ENCODE measurements around the gene GPC5.

The GPC5 gene

DNA sequence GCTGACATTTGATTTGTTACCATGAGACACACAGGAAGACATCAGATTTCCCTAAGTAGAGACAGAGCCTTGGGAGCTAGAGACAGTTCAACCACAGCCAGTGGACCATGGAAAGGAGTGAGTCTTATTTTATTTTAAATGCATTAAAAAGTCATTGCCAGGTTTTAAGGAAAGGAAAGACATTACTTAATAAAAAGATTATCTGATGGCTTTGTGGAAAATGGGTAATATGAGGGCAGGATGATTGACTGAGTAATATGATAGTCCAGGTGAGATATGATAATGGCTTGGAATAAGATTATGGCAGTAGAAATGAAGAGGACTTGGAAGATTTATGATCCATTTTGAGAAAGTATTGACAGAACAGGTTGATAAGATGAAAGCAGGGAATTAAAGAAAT is 580.1 kb downstream of the GPC5 start:
- DNase-seq (ENCODE audit: low read depth) = no peak

DNA sequence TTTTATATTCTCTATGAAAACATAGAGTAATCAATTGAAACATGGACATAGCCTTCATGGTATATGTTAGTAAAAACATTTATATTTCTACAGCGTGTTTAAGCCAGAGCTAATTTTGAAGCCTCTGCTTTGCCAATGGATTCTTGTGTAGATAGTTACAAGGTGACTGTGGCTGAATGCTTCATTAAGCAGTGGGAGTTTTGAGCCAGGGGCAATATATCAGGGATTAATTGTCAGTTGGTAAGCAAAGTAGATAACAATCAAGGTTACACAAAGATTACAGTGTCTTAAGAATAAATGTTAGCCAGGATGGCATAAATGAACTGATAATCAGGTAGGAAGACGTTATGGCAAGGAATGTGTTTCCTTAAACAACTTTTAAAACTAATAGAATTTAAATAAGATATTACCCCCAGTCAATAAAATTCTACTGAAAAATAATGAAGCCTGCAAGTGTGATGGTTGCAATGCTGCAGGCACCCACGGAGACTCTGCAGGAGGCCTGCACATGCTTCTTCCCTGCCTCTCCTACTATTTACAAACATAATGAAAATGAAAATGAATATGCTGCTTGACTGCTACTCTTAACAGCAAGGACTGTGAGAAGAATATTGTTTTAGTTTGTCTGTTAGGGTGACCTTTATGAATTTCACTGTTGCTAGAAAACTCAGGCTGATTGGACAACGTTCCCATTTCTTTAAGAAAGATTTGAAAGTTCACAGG is 588.5 kb downstream of the GPC5 start:
- DNase-seq (ENCODE audit: low read depth) = no peak

DNA sequence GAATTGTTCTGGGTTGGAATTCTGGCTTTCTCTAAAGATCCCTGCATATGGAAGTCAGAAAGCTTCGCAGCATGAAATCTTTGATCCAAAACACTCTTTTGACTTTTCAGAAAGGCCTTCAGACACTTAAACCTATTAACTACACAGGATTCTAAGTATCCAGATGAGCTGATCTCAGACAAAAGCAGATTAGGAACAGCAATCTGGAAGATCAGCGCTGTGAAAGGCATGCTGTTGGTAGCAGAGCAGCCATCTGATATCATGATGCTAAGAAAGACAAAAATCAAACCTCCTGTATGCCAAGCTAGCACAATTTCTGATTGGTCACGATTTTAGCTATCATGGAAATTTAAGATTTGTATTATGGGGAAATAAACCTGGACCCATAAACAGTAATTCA is 589.9 kb downstream of the GPC5 start:
- DNase-seq (ENCODE audit: low read depth) = no peak

DNA sequence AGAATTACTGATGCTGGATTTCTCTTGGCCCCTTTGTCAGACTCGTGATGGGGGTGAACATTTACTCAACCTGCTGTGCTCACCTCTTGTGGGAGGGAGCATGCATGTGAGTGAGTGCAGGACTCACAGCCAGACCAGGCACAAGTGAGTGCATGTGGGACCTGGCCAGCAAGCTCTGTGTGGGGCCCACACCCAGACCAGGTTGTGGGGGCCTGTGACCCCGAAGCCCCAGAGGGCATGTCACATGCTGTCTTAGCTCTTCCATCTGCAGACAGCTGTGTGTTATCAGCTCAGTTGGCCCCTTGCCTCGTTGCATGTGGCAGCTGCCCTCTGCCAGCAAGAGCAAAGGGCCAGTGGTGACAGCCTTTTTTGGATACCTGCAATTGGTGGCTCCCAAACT is 614.4 kb downstream of the GPC5 start:
- no peak for DNase-seq (ENCODE audit: low read depth)

DNA sequence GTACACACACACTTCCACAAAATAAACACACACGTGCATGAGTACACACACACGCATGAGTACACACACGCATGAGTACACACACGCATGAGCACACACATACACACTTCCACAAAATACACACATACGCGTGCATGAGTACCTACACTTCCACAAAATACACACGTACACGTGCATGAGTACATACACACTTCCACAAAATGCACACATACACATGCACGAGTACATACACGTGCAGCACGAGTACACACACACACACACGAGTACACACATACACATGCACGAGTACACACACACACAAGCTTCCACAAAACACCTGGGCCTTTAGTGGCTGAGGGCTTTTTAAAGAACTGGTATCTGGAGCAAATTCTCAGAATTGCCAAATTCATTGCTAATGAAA is 619.3 kb downstream of the GPC5 start:
- no peak for DNase-seq (ENCODE audit: low read depth)

DNA sequence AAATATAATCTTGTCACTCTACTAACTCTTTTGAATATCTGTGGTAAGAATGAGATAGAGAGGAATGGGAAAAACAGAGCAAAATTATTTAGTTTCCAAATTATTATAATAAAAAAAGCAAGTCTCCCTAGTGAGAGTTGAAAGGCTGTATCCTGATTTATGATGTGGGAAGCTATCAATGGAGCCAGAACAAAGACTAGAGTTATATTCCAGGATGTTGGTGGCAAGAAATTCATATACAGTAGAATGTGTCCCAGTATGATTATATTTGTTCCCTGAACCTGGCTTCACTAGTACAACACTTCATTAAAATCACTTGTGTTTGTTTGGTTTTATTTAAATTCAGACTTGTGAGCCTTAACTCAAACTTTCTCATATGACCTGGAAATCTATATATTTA is 630.3 kb downstream of the GPC5 start:
- no peak for DNase-seq (ENCODE audit: low read depth)

DNA sequence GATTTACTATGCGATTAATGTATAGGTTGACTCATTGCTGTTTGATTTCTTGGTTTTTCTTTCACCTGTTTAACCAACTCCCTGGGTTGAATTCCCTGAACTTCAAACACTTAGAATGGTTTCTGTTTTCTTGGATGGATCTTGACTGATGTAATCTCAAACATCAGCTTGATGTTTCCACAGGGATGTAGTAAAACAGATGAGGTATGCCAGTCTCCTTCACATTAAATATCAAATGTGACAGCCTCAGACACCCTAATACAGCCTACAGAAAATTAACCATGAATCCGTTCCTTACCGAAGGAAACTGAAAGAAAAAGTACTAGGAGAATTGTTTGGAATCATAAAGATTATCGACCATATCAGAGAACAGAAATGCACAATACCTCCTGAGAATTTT is 631.2 kb downstream of the GPC5 start:
- no peak for DNase-seq (ENCODE audit: low read depth)

DNA sequence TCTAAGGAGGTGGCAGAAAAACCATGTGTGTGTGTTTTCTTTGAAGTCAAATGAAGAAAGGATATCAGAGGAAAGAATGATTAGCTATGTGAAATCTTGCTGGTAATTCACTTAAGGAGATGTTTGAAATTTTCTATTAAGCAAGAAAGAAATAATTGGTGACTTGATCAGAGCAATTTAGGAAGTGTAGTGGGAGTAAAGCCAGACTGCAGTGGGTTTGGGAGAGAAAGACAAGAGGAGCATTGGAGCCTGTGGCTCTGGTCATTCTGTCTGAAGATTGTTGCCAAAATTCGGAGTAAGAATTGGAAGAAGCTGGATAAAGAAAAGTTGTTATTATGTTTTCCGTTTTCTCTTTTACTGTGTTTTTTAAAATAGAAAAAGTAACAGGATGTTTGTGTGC is 640.5 kb downstream of the GPC5 start:
- no peak for DNase-seq (ENCODE audit: low read depth)

DNA sequence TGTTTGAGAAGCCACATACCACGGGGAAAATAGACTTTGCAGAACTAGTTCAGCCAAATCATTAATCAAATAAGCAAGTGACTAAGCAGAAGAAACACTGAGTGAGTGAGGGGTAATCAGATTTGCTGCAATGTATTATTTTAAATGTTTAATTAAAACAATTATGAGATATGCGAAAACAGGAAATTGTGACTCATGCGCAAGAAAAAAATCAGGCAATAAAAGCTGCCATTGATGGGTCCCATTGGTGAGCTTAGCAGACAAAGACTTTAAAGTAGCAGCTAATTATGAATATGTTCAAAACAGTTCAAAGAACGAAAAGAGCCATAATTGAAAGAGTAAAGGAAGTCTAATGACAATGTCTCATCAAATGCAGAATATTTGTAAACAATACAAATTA is 644.1 kb downstream of the GPC5 start:
- DNase-seq (ENCODE audit: low read depth) = no peak

DNA sequence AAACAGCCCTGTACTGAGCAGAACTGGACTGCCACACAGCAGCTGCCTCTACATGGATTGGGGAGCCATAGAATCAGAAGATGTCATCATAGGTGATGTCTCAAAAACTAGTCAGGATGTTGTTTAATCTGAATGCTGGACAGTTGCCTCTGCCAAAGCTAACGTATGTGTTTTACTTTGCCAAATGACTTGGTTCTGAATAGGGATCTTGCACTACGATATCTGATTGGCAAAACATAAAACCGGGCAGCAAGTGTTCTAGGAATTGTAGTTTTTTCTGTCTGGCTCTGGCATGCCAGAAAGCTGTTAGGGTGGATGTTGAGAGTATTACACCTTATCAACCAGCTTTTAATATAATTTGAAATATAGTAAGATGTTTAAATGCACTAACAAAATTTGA is 645.9 kb downstream of the GPC5 start:
- DNase-seq (ENCODE audit: low read depth) = no peak

DNA sequence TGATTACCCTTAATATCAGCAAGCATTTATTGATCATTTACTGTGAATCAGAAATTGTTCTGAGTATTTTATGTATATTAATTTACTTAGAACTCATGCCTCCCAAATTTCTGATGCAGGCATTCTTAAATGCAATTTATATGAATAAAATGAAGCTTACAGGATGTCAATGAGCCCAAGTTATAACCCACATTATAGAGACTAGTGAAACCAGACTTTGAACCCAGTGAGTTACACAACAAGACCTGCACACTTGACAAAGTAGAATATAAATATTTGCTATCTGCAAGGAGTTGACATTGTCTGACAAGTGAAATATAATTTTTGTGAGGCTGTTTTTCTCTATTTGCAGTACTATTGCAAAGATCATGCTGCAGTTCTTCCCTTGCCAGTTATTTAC is 656.0 kb downstream of the GPC5 start:
- no peak for DNase-seq (ENCODE audit: low read depth)

DNA sequence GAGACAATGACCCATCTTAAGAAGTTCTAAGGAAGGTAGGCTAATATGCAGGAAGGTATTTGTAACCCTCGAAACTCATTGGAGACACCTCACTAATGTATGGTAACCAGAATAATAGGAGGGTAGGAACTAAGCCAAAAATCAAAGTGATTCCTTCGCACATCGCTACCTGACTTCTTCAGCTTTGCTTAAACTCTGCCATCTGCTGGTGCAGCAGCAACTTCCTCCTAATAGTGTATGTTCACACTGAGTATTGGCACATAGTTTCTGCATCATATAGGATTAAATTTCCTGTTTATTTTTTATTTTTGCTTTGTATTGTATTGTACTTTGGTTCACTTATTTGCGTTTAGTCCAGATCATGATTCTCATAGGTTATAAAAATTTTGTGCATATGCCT is 676.2 kb downstream of the GPC5 start:
- no peak for DNase-seq (ENCODE audit: low read depth)

DNA sequence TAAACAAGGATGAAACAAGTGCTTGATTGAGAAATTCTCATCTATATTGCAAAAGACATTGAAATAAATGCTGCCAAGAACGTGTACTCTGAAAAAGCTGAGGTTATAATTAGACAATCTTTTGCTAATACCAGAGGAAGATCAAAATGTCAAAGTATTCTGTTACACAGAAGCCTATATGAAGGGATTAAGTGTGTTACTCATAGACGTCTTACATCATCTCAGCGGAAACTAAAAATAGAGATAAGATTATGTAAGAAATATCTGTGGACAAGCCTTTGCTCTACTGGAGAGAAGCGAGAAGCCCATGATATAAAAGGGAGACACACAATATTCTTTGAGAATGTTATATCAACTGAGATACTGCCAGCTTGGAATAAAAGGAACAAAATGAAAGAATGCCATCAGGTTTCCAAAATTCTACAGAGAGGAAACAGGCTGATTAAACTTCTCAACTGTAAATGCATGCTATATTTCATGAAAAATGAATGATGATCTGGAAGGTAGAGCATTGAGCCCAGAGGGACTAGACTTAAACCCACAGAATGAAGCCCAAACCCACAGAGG is 699.0 kb downstream of the GPC5 start:
- no peak for DNase-seq (ENCODE audit: low read depth)

DNA sequence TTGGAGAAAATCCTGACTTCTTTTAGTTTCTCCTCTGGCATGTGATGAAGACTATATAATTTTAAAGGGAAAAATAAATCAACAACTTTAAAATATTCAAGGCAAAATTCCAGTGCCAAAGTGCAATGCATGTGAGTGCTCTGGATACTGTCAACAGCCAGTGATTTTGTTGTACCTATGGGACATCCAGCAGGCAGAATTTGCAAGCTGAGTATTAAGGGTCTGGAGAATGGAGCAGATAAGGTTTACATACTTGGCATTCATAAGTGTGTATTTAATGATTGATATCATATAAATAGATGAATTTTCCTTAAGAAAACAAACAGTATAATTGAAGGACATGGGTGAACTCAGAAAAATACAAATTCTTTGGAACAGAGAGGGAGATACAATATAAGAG is 703.4 kb downstream of the GPC5 start:
- DNase-seq (ENCODE audit: low read depth) = no peak

DNA sequence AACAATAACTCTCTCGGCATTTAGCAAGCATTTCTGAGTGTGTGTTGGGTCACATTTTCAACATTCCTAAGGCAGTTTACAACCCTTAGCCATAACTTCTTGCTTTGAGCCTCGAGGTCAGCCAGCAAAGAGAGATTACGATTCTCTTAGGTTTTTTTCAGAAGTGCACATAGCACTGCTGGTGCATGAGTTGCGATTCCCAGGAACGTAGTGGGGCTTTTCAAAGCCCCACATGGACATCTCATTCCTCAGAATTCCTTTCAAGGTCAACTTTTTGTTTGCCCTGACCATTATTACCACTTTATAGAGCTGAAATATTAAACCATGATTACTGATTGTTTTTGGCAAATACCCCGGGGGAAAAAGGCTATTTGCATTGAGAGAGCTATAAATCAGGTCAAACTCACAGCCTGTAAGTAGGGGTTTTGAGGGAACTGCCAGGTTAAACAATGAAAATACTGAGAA is 705.3 kb downstream of the GPC5 start:
- no peak for DNase-seq (ENCODE audit: low read depth)

DNA sequence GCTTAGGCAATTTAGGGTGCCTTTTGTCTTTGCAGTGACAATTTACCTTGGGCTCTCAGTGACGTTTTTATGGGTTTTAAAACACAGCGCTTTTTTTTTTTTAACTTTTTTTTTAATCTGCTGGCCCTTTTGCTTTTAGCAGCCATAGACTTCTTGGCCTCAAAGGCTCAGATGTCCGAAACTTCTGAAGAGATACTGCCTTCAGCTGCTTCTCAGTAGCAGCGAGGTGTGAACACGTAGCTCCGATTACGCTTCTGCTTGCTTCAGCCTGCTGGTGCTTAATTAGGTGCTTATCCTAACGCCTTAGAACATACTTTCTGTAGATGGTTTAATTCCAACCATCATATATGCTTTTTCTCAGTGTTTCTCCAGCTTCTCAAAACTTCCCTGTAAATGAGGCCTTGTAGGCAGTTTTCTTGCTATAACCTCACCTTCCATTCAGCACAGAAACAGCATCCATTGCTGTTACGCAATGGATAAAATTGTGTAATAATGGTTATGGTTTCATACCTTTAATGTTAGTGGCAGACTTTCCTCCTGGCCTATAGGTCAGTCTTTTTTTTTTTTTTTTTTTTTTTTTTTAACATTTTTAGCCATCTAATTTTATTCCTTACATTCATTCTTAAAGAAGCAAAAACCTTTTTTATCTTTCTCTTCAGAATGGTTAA is 723.9 kb downstream of the GPC5 start:
- no peak for DNase-seq (ENCODE audit: low read depth)

DNA sequence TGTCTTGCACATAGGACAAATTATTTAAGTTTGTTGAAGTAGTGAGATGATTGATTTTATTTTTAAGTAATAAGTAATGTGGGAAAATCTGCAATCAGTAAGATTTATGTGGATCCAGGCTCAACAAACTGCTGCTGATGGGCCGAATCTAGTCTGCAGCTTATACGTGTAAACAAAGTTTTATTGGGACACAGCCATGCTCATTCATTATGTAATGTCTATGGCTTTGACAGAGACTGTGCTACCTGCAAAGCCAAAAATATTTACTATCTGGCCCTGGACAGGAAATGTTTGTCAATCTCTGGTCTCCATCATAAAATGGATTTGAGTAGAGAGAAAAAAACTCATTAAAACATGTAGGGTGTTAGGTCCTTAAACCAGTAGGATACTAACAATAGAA is 728.0 kb downstream of the GPC5 start:
- no peak for DNase-seq (ENCODE audit: low read depth)

DNA sequence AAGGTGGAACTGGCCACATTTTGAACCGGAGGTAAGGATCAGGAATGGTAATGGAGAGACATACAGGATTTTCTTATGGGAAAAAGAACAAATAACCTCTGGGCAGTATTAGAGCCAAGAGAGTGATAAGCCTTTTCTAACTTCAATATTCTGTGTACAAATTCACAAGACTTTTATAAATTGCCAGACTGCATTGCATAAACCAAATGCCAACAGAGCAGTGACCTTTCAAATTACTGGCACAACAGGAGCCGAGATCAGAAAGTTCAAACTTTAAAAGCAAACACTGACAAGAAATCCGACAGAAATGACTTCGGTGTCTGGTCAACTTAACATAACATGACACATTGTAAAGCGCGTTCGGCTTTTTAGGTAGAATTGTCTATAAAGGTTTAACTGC is 737.1 kb downstream of the GPC5 start:
- no peak for DNase-seq (ENCODE audit: low read depth)

DNA sequence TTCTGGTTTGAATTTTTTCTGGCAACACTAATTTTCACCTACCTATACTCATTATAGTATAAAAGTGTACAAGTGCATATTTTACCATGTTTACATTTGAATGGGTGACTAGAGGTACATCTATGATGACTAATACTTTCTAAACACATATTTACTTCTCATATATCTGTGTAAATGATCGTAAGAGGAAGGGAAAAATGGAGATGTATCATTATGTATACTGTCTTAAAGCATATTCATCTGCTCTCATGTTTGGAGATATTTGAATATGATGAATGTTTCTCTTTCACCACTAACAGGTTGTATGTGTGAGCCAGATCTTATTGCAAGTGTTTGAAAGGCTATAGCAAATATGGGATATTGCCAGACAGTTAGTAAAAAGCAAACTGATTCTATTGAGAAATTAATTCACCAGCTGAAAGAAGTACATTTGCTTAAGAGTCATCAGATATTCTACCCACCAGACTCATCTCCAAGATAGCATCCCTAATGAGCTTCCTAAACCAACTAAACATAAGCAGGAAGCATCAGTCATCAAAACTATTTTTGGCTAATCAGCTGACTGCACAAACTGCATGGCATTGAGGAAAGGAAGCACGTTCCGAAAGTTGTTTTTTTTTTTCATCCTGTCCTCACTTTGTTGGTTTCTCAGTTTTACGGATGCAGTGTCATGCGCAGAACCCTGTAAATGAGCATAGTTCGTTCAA is 738.2 kb downstream of the GPC5 start:
- DNase-seq (ENCODE audit: low read depth) = no peak

DNA sequence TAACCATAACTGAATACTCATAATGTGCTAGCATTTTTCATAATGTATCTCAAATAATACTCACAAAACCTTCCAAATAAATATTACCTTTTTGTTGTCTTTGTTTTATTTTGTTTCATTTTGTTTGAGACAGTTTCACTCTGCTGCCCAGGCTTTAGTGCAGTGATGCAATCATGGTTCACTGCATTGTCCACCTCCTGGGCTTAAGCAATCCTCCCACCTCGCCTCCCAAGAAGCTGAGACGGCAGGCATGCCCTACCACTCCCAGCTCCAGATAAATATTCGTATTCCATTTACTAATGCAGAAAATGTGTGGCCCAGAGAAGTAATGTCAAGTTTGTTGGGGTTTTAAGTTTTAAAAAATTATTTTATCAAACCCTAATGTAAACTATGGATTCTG is 739.1 kb downstream of the GPC5 start:
- DNase-seq (ENCODE audit: low read depth) = no peak

DNA sequence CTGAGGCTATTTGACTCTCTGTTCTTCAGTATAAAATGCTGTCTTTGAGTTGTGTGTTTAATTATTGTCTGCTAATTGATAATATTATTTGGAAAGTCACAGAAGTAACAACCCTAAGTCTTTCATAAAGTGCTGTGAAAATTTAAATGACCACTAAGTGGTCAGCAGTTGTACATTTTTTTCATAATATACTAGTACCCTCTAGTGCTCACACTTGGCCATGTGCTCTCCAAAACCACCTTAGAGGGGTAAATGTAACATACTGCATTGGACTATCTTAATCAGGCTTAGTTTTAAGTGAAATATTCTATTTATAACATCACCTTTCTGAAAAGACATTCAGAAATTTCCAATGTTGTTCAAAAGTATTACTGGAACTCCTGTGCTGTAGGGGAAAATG is 745.3 kb downstream of the GPC5 start:
- no peak for DNase-seq (ENCODE audit: low read depth)

DNA sequence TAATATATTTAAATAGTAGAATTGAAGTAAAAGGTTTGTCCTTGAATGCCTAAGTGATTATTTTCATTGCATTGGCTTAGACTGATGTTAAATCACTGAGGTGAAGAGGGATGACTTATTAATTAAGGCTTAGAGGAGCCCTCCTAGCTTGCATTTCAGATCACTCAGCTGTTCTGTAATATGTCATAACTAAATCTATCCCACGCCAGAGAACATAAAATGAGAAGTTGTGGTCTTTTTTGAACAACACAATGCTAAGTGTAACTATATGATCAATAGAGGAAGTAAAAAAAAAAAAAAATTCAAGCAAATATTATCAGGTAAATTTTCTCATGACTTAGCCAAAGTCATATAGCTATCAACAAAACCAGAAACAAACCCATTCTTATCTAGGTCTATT is 752.2 kb downstream of the GPC5 start:
- DNase-seq (ENCODE audit: low read depth) = no peak

DNA sequence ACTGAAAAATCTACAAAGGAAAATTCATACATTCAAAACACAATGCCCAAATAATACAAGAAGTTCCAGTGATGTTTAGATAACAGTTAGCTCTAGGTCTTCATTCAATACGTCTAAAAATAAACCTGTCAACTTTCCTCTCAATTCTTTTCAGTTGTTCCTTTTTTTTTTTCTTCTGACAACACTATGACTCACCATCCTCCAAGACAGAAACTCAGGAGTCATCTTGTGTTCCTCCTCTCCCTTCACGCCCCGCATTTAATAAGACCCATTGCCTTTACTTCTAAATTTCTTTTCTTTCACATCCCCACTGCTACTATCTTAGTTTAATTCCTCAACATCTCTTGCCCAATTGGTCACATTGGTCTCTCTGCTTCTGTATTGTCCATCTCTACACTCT is 759.9 kb downstream of the GPC5 start:
- DNase-seq (ENCODE audit: low read depth) = no peak

All from stimulated activated CD8-positive, alpha-beta memory T cell treated with anti-CD3 and anti-CD28 coated beads, Interleukin-4, amount 100 ng/mL, for 24 hours (primary cell).